Right atrium auricular region (tissue), 2 donors: ENCODE measurements around the gene MYH16. TPM values are rescaled to one million over a fixed set of nuclear protein-coding genes. Genes with fewer than 3 reads are reported as not detected.
A peak's percentile ranks its signal among the peaks of the same experiment; 100 is the strongest.
"Not testable (repeated sequence)": the region's sequence is repeated elsewhere in the genome, so short reads cannot be mapped to it uniquely, and the experiment has no call there.

Experiments used
- DNase-seq: peaks from one replicate; pipeline ENCODE4 v3.0.0-alpha.2; 2019; ENCODE audit warnings: low spot score
- H3K27ac ChIP-seq, 2 donors: fragments of 200-600 bp; sonication (generic); 1 replicate in 1 of 2; 2 replicates in 1 of 2; pipeline ENCODE4 v1.5.1; 2016 to 2019
- H3K27me3 ChIP-seq, 2 donors: fragments of 200-600 bp; sonication (generic); one replicate each; pipeline versions ENCODE4 v1.5.1 to v1.6.0; 2017 to 2019
- H3K36me3 ChIP-seq: fragments of 200-600 bp; sonication (generic); one replicate; pipeline ENCODE4 v1.5.1; 2016
- H3K4me1 ChIP-seq, 2 donors: fragments of 200-600 bp; sonication (generic); one replicate each; pipeline versions ENCODE4 v1.5.1 to v1.6.0; 2017 to 2019
- H3K4me3 ChIP-seq, 2 donors: fragments of 200-600 bp; sonication (generic); 1 replicate in 1 of 2; 2 replicates in 1 of 2; pipeline ENCODE4 v1.5.1; 2017 to 2019; ENCODE audit warnings: mild to moderate bottlenecking in 1 of 2, moderate library complexity in 1 of 2
- H3K9me3 ChIP-seq, 2 donors: fragments of 200-600 bp; sonication (generic); one replicate each; pipeline ENCODE4 v1.5.1; 2019
- CTCF ChIP-seq, 2 donors: fragments of 200-600 bp; sonication (generic); IDR thresholded peaks; one replicate each; pipeline ENCODE4 v1.5.1; 2019; ENCODE audit warnings: antibody characterized with exemption in 2 of 2
- total RNA-seq, 2 donors: library from RNA; depleted of rRNA; stranded (reverse); fragments of >200 nt; gene quantifications; one replicate each; pipeline ENCODE4 v1.1.0, GENCODE V29; 2016

The MYH16 gene
- total RNA-seq, 2 donors from 2014 or later = not detected

GRCh38 chr7:99325001-99325493 lies 52.4 kb downstream of the MYH16 start:
- Histone ChIP-seq H3K36me3 (no peaks in the 10 kb centered on the region), H3K4me3 (peak overlapping the region; percentile 96 to 100), H3K27me3 (no peaks in the 10 kb centered on the region), H3K9me3 (no peaks in the 10 kb centered on the region), H3K27ac (peak overlapping the region in 1 of 2 donors; percentile 91), H3K4me1 (peaks cover 0 to 40% of the 10 kb centered on the region in 2 donors)
- no peak for DNase-seq
- no peak for TF ChIP-seq CTCF (IDR thresholded peaks at IDR 0.05)

GRCh38 chr7:99325592-99326407 lies 53.2 kb downstream of the MYH16 start, which contains the start of gene ARPC1A:
TSS of gene ARPC1A (plus strand) at chr7:99325898. CDS start at chr7:99333354, 7,456 bp downstream.
- Histone ChIP-seq H3K9me3 (no peaks in the 10 kb centered on the region), H3K4me1 (peaks cover 0 to 48% of the 10 kb centered on the region in 2 donors), H3K27me3 (no peaks in the 10 kb centered on the region), H3K27ac (peak within 1 kb of the TSS; percentile 91 to 93), H3K36me3 (no peaks in the 10 kb centered on the region), H3K4me3 (peak within 1 kb of the TSS; percentile 96 to 100)
- TF ChIP-seq CTCF (IDR thresholded peaks at IDR 0.05) = no peak
- DNase-seq = peak; percentile 90

- no peak for DNase-seq
- TF ChIP-seq CTCF (IDR thresholded peaks at IDR 0.05) = no peak
- no peaks in the 10 kb centered on the region for H3K27me3 ChIP-seq
- peaks cover 0 to 49% of the 10 kb centered on the region in 2 donors for H3K4me1 ChIP-seq
- H3K36me3 ChIP-seq = no peaks in the 10 kb centered on the region
- peak overlapping the region; percentile 91 to 93 for H3K27ac ChIP-seq
- H3K9me3 ChIP-seq = no peaks in the 10 kb centered on the region
- H3K4me3 ChIP-seq = peak overlapping the region; percentile 96 to 100
Measured at GRCh38 chr7:99326408-99326782, 53.8 kb downstream of the MYH16 start.

GRCh38 chr7:99330314-99330961 lies 57.8 kb downstream of the MYH16 start:
- H3K9me3 ChIP-seq, DNase-seq, H3K4me3 ChIP-seq, H3K27me3 ChIP-seq: not testable (repeated sequence)
- peak overlapping the region; percentile 22 to 59 for H3K27ac ChIP-seq
- H3K36me3 ChIP-seq = peaks cover 21% of the 10 kb centered on the region
- H3K4me1 ChIP-seq = peaks cover 0 to 40% of the 10 kb centered on the region in 2 donors

GRCh38 chr7:99331002-99331401 lies 58.4 kb downstream of the MYH16 start:
- Histone ChIP-seq H3K4me1 (peaks cover 0 to 40% of the 10 kb centered on the region in 2 donors), H3K9me3 (no peaks in the 10 kb centered on the region), H3K27me3 (no peaks in the 10 kb centered on the region), H3K4me3 (no peak overlapping the region), H3K36me3 (peaks cover 26% of the 10 kb centered on the region), H3K27ac (peak overlapping the region in 1 of 2 donors; percentile 22)
- TF ChIP-seq CTCF (IDR thresholded peaks at IDR 0.05) = no peak
- DNase-seq = no peak

GRCh38 chr7:99339595-99339994 lies 67.0 kb downstream of the MYH16 start:
- Histone ChIP-seq H3K4me3 (no peak overlapping the region), H3K27ac (no peak overlapping the region), H3K27me3 (no peaks in the 10 kb centered on the region), H3K36me3 (peaks cover 78% of the 10 kb centered on the region), H3K9me3 (no peaks in the 10 kb centered on the region), H3K4me1 (no peaks in the 10 kb centered on the region)
- TF ChIP-seq CTCF (IDR thresholded peaks at IDR 0.05) = no peak
- DNase-seq = no peak
